Epithelial cell of proximal tubule (primary cell): Measurements from ENCODE around the gene LRRC52. TPM values are rescaled to one million over a fixed set of nuclear protein-coding genes. Genes with fewer than 3 reads are reported as not detected.

ENCODE experiments used
- DNase-seq: peaks from one replicate; pipeline ENCODE4 v3.0.0-alpha.2; 2011; ENCODE audit warnings: low read depth
- H3K4me3 ChIP-seq: 2 replicates; pipeline ENCODE4 v1.5.1; 2011; ENCODE audit warnings: low read depth, mild to moderate bottlenecking, low read length
- CTCF ChIP-seq: conservative IDR thresholded peaks from 2 replicates; pipeline ENCODE4 v1.5.1; 2012; ENCODE audit warnings: low read depth, mild to moderate bottlenecking, low read length
- total RNA-seq: library from RNA; depleted of rRNA; stranded (reverse); fragments of >200 nt; gene quantifications from 2 replicates; pipeline ENCODE4 v1.2.3, GENCODE V29; 2015

The LRRC52 gene
- total RNA-seq, 1 donor from 2014 or later, result not detected

- no peak for TF ChIP-seq CTCF
- no peak overlapping the region for H3K4me3 ChIP-seq
- no peak for DNase-seq
Measured at GRCh38 chr1:165610866-165611265, 67.1 kb downstream of the LRRC52 start.

- no peak for DNase-seq
- H3K4me3 ChIP-seq, result no peak overlapping the region
- TF ChIP-seq CTCF, result no peak
Measured at GRCh38 chr1:165612062-165612461, 68.3 kb downstream of the LRRC52 start.

Other genes with a start within 250 kb of the LRRC52 start
- gene LMX1A, start 187.3 kb upstream of the LRRC52 start, total RNA-seq, result not detected in 2 replicates
- gene RXRG, start 98.9 kb upstream of the LRRC52 start, total RNA-seq, result not detected in 2 replicates
- 197 and 227 TPM in 2 replicates for gene MGST3, start 87.2 kb downstream of the LRRC52 start, total RNA-seq
- gene ALDH9A1, start 154.6 kb downstream of the LRRC52 start, total RNA-seq, result 44.5 and 57.6 TPM in 2 replicates
- 66.6 and 84.9 TPM in 2 replicates for gene TMCO1, start 224.9 kb downstream of the LRRC52 start, total RNA-seq